ENCODE measurements around the gene ATP2B1. TPM values are rescaled to one million over a fixed set of nuclear protein-coding genes. Genes with fewer than 3 reads are reported as not detected.

The ATP2B1 gene
- total and polyA plus RNA-seq, 2 donors (not counting 3 experiments of a cell fraction or from before 2014, with no cell fraction given), result 6.4 to 28.0 TPM

GRCh38 chr12:89709157-89709994, 738 bp upstream of the ATP2B1 start:
- peak overlapping the region; percentile 94 for H3K4me2 ChIP-seq (ENCODE audit: insufficient read depth, low read length)
- H3K9me1 ChIP-seq (replicated peaks; ENCODE audit: control insufficient read depth, extremely low read depth, insufficient read depth, low read length), result no peaks in the 10 kb centered on the region
- FAIRE-seq (peak; percentile 87), DNase-seq (ENCODE audit: low read depth, low spot score) (peak; percentile 99)
- peaks cover 18% of the 10 kb centered on the region for H3K79me2 ChIP-seq (ENCODE audit: control insufficient read depth, insufficient read depth, low read length)
- H3K9me3 ChIP-seq (replicated peaks; ENCODE audit: control insufficient read depth, insufficient read depth, low read length), result no peaks in the 10 kb centered on the region
- peak overlapping the region; percentile 91 for H3K9ac ChIP-seq (replicated peaks; ENCODE audit: extremely low read depth, insufficient read depth, low read length)
- peak overlapping the region; percentile 82 for H2AFZ ChIP-seq (ENCODE audit: low read depth, low read length)
- dilution Hi-C loops (cut with MboI; ENCODE audit: extremely low pct_ligation_motif_present, low sequenced_read_pairs), result no loop called here
- CTCF ChIA-PET, result interaction anchor here (0.8 to 3.5 kb wide), 10 partner anchors 13 to 1235 kb away, joined by 3 to 14 read pairs (median 4); no protein-coding TSS in a partner anchor
- H3K4me1 ChIP-seq (ENCODE audit: control insufficient read depth, extremely low read depth, insufficient read depth, low read length), result peaks cover 12% of the 10 kb centered on the region
- H3K36me3 ChIP-seq (ENCODE audit: control insufficient read depth in 2 of 2, extremely low read depth in 1 of 2, insufficient read depth in 2 of 2, low read length in 2 of 2), result no peaks in the 10 kb centered on the region
- H4K20me1 ChIP-seq (replicated peaks; ENCODE audit: control insufficient read depth, extremely low read depth, insufficient read depth, low read length), result peaks cover 2% of the 10 kb centered on the region
- no TSS peak for BruUV-seq (replicated peaks)
- peak overlapping the region; percentile 48 to 75 (median 73) for H3K4me3 ChIP-seq (replicated peaks in 1 of 3; ENCODE audit: insufficient read depth in 1 of 3, low read depth in 1 of 3, low read length in 3 of 3)
- peaks cover 0 to 16% of the 10 kb centered on the region in 2 experiments for H3K27me3 ChIP-seq (ENCODE audit: control insufficient read depth in 2 of 2, insufficient read depth in 2 of 2, low read length in 2 of 2)
- H3K27ac ChIP-seq (ENCODE audit: insufficient read depth, low read depth, low read length), result peak overlapping the region; percentile 67
- POLR2A ChIA-PET, result interaction anchor here (1.3 to 1.4 kb wide), 2 partner anchors 13 to 240 kb away, joined by 3 to 7 read pairs; no protein-coding TSS in a partner anchor
- intact Hi-C loops (cut with micrococcal nuclease), result loop anchor here (1.0 to 5.0 kb wide), 13 partner anchors 116 to 1231 kb away; no protein-coding TSS in a partner anchor
- TF ChIP-seq FOS (IDR thresholded peaks at IDR 0.05; ENCODE audit: borderline replicate concordance, insufficient read depth, low read length) (no peak), GATA2 (IDR thresholded peaks at IDR 0.05; ENCODE audit: insufficient read depth, insufficient read length, low read depth, low read length) (no peak), POLR2AphosphoS5 (IDR thresholded peaks at IDR 0.05; ENCODE audit: insufficient read depth, low read depth, low read length) (peak; percentile 70), MYC (IDR thresholded peaks at IDR 0.05; ENCODE audit: low read depth, low read length) (no peak), CTCF (IDR thresholded peaks at IDR 0.05; ENCODE audit: extremely low read depth in 1 of 2, insufficient read depth in 1 of 2, low read depth in 1 of 2, low read length in 2 of 2) (peak in 1 of 2 donors; percentile 16), JUN (IDR thresholded peaks at IDR 0.05; ENCODE audit: borderline replicate concordance, insufficient read depth, insufficient read length, low read depth) (no peak), POLR2A (IDR thresholded peaks at IDR 0.05; ENCODE audit: low read depth, low read length) (no peak), EZH2 (IDR thresholded peaks at IDR 0.05; ENCODE audit: borderline replicate concordance, low read depth, low read length, severe bottlenecking) (no peak)
- TF ChIP-seq, protein P1, sequence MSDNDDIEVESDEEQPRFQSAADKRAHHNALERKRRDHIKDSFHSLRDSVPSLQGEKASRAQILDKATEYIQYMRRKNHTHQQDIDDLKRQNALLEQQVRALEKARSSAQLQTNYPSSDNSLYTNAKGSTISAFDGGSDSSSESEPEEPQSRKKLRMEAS (IDR thresholded peaks at IDR 0.05; ENCODE audit: insufficient read depth, insufficient read length), result peak; percentile 50

Data from endothelial cell of umbilical vein (primary cell).